ENCODE measurements around the gene ZDHHC8. TPM values are rescaled to one million over a fixed set of nuclear protein-coding genes. Genes with fewer than 3 reads are reported as not detected.

Gene ZDHHC8
- total RNA-seq, 3 donors from 2014 or later = 27.7 to 53.0 (median 42.2) TPM

- intact Hi-C loops (cut with DNase I, micrococcal nuclease) = no loop called here
- peaks cover 25% of the 10 kb centered on the region for H3K36me3 ChIP-seq (ENCODE audit: low read depth)
- no peak for ATAC-seq
- no peak overlapping the region for H3K4me3 ChIP-seq
- peaks cover 3% of the 10 kb centered on the region for H3K4me1 ChIP-seq (ENCODE audit: low read depth)
- DNase-seq = peak in 2 of 3 donors; percentile 8 to 39
- TF ChIP-seq, protein P1, sequence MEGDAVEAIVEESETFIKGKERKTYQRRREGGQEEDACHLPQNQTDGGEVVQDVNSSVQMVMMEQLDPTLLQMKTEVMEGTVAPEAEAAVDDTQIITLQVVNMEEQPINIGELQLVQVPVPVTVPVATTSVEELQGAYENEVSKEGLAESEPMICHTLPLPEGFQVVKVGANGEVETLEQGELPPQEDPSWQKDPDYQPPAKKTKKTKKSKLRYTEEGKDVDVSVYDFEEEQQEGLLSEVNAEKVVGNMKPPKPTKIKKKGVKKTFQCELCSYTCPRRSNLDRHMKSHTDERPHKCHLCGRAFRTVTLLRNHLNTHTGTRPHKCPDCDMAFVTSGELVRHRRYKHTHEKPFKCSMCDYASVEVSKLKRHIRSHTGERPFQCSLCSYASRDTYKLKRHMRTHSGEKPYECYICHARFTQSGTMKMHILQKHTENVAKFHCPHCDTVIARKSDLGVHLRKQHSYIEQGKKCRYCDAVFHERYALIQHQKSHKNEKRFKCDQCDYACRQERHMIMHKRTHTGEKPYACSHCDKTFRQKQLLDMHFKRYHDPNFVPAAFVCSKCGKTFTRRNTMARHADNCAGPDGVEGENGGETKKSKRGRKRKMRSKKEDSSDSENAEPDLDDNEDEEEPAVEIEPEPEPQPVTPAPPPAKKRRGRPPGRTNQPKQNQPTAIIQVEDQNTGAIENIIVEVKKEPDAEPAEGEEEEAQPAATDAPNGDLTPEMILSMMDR (IDR thresholded peaks at IDR 0.05) = no peak
- H3K9me3 ChIP-seq = no peaks in the 10 kb centered on the region
Measured at GRCh38 chr22:20089226-20089976, 42.2 kb upstream of the ZDHHC8 start.

- H3K36me3 ChIP-seq (ENCODE audit: low read depth) = peaks cover 25% of the 10 kb centered on the region
Measured at GRCh38 chr22:20089977-20090729, 41.5 kb upstream of the ZDHHC8 start.

DNA sequence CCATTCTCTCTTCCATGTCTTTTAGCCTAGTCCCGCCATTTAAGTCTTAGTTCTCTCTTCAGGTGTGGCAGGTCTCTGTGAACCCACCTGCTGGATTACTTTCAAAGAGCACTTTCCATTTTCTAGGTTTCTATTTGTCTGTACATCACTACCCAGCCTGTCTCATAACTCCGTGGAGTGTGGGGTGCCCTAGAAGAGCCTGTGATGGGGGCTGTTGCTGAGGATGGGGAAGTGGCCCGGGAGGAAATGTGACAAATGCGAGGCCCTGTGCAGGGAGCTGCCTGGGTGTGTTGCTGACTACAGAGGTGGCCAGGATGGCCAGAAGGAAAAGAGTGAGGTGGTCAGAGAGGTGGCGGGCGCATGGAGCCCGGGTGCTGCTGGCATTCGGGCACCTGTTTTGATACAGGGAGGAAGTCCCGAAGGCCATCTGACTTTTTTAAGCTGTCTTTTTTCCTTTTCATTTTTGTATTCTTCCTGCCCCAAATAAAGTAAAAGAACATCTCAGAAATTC lies 40.8 kb upstream of the ZDHHC8 start:
- no peaks in the 10 kb centered on the region for H3K4me1 ChIP-seq (ENCODE audit: low read depth)
- ATAC-seq (no peak), DNase-seq (peak in 2 of 3 donors; percentile 6 to 33)
- TF ChIP-seq, protein P1 (IDR thresholded peaks at IDR 0.05) = no peak
- no peak overlapping the region for H3K4me3 ChIP-seq
- no peaks in the 10 kb centered on the region for H3K9me3 ChIP-seq
- H3K36me3 ChIP-seq (ENCODE audit: low read depth) = peaks cover 25% of the 10 kb centered on the region
- intact Hi-C loops (cut with DNase I, micrococcal nuclease) = no loop called here

More at GRCh38 chr22:20089977-20090729, 41.5 kb upstream of the ZDHHC8 start:
- peak in 2 of 3 donors; percentile 7 to 36 for DNase-seq
- intact Hi-C loops (cut with DNase I, micrococcal nuclease) = no loop called here
- Histone ChIP-seq H3K9me3 (no peaks in the 10 kb centered on the region), H3K4me3 (no peak overlapping the region), H3K4me1 (ENCODE audit: low read depth) (no peaks in the 10 kb centered on the region)
- TF ChIP-seq, protein P1 (IDR thresholded peaks at IDR 0.05) = no peak
- no peak for ATAC-seq

DNA sequence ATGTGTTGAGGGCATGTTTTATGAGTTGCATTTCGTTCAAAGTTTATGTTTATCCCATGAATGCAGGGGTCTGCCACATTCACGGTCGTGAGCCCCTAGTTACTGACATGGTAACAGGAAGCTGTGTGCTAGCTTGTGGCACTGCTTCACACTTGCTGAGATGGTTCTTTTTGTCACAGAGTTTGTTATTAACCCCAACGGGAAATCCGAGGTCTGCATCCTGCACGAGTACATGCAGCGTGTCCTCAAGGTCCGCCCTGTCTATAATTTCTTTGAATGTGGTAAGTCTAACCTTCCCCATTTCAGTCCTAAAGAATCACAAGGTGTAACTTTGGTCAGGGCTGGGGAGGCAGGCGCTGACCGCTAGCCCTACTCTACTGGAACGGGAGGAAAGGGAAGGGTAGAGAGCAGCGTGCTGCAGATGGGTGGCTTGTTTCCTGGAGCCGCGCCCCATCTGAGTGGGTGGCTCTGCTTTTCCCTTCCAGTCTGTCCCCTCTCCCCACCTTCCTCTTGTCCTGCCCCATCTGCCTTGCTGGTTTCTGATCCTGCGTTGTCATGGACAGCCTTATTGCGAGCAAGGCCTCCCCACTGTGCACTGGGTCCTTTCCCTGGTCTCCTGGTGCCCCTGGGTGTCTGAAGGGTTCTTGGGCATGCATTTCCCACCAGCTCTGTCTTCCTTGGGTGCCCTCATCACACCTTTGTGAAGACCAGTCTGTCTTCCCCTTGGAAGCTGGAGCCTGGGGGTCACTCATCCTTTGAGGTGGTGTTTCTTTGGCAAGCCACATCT lies 39.7 kb upstream of the ZDHHC8 start:
- ATAC-seq = peak; percentile 6
- TF ChIP-seq, protein P1 (IDR thresholded peaks at IDR 0.05) = no peak

DNA sequence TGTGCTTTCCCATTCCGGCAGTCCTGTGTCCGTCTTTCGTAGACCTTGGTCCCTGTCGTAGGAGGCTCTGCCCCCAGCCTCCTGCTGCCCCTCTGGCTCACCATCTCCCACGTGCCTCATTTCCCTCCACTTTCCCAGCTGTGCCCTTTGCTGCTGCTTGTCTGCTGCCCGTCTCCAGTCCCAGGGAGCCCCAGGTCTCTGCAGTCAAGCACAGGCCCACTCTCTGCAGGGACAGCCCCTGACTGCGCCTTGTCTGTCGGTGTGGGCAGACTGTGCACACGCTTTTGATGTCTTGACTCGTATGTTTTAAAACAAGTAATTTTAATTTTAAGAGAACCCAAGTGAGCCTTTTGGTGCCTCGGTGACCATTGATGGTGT lies 39.1 kb upstream of the ZDHHC8 start:
- H3K36me3 ChIP-seq (ENCODE audit: low read depth) = peaks cover 25% of the 10 kb centered on the region
- no peaks in the 10 kb centered on the region for H3K4me1 ChIP-seq (ENCODE audit: low read depth)
- TF ChIP-seq, protein P1 (IDR thresholded peaks at IDR 0.05) = no peak
- ATAC-seq (no peak), DNase-seq (peak in 2 of 3 donors; percentile 7 to 17)
- no peak overlapping the region for H3K4me3 ChIP-seq
- intact Hi-C loops (cut with DNase I, micrococcal nuclease) = no loop called here
- no peaks in the 10 kb centered on the region for H3K9me3 ChIP-seq

More for the DNA sequence above, 39.7 kb upstream of the ZDHHC8 start:
- Histone ChIP-seq H3K4me1 (ENCODE audit: low read depth) (no peaks in the 10 kb centered on the region), H3K36me3 (ENCODE audit: low read depth) (peaks cover 25% of the 10 kb centered on the region), H3K4me3 (no peak overlapping the region), H3K9me3 (no peaks in the 10 kb centered on the region)
- intact Hi-C loops (cut with DNase I, micrococcal nuclease) = no loop called here
- DNase-seq = peak in 2 of 3 donors; percentile 11 to 20
